ENCODE measurements around the gene MCF2. TPM values are rescaled to one million over a fixed set of nuclear protein-coding genes. Genes with fewer than 3 reads are reported as not detected.

Gene MCF2
- total and polyA plus RNA-seq, 2 donors (not counting 1 experiment from before 2014, with no cell fraction given), result under 0.01 to 0.05 TPM

DNA sequence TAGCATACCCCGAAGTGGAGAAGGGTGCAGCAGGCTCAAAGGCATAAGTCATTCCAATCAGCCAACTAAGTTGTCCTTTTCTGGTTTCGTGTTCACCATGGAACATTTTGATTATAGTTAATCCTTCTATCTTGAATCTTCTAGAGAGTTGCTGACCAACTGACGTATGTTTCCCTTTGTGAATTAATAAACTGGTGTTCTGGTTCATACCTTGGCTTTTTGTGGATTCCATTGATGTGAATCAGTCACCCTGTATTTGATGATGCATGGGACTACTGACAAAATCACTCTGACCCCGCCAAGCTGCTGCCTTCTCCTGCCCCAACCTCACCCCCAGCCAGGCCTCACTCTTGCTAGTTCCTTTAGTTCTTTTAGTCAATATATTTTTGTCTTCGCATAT is 144.7 kb downstream of the MCF2 start:
- DNase-seq (ENCODE audit: low read depth in 2 of 2), result peak in 1 of 2 donors; percentile 65
- H3K36me3 ChIP-seq (ENCODE audit: control insufficient read depth, insufficient read depth, low read length), result no peaks in the 10 kb centered on the region
- H3K4me2 ChIP-seq (ENCODE audit: extremely low read depth, insufficient read depth, low read length), result no peak overlapping the region
- no peaks in the 10 kb centered on the region for H3K4me1 ChIP-seq (ENCODE audit: control insufficient read depth, extremely low read depth, insufficient read depth, low read length)
- H3K27me3 ChIP-seq (ENCODE audit: control insufficient read depth, insufficient read depth, low read length), result no peaks in the 10 kb centered on the region
- no peak overlapping the region for H3K4me3 ChIP-seq (replicated peaks in 1 of 4; ENCODE audit: control extremely low read depth in 1 of 4, insufficient read depth in 1 of 4, low read depth in 3 of 4, low read length in 4 of 4)
- H4K20me1 ChIP-seq (ENCODE audit: control insufficient read depth, extremely low read depth, insufficient read depth, low read length), result no peaks in the 10 kb centered on the region
- no peaks in the 10 kb centered on the region for H3K79me2 ChIP-seq (ENCODE audit: control insufficient read depth, insufficient read depth, low read length)
- H2AFZ ChIP-seq (ENCODE audit: low read length), result no peak overlapping the region
- TF ChIP-seq CTCF (conservative IDR thresholded peaks at IDR 0.05 in 1 of 2, IDR thresholded peaks at IDR 0.05 in 1 of 2; ENCODE audit: low read depth in 1 of 2, low read length in 2 of 2), result no peak
- TF ChIP-seq EZH2 (IDR thresholded peaks at IDR 0.05; ENCODE audit: low read length, missing control alignments), result no peak
- H3K9me3 ChIP-seq (ENCODE audit: control insufficient read depth, insufficient read depth, low read depth, low read length), result no peaks in the 10 kb centered on the region
- no peak overlapping the region for H3K9ac ChIP-seq (ENCODE audit: insufficient read depth, low read length)
- no peak overlapping the region for H3K27ac ChIP-seq (ENCODE audit: insufficient read depth, low read length)

DNA sequence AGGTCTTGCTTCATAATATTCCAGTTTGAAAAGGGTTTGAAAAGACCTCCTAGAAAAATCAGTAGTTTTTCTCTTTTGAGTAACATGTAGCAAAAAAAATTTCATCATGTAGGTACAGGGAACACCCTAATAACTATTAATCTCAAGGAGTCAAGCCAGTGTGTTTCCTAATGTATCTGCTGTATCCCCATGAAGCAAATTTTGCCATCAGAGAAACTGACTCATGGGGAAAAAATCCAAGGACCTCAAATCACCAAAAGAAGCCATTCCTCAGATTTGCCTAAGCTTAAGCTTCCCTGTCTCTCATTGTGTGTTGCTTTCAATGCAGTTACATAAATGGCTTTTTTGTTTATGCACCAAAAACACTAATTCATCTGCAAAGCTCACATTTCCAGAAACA is 147.7 kb downstream of the MCF2 start:
- Histone ChIP-seq H3K9me3 (ENCODE audit: control insufficient read depth, insufficient read depth, low read depth, low read length) (no peaks in the 10 kb centered on the region), H3K9ac (ENCODE audit: insufficient read depth, low read length) (no peak overlapping the region), H3K27me3 (ENCODE audit: control insufficient read depth, insufficient read depth, low read length) (no peaks in the 10 kb centered on the region), H4K20me1 (ENCODE audit: control insufficient read depth, extremely low read depth, insufficient read depth, low read length) (no peaks in the 10 kb centered on the region), H3K4me1 (ENCODE audit: control insufficient read depth, extremely low read depth, insufficient read depth, low read length) (no peaks in the 10 kb centered on the region), H3K27ac (ENCODE audit: insufficient read depth, low read length) (no peak overlapping the region), H3K4me3 (replicated peaks in 1 of 4; ENCODE audit: control extremely low read depth in 1 of 4, insufficient read depth in 1 of 4, low read depth in 3 of 4, low read length in 4 of 4) (no peak overlapping the region), H3K4me2 (ENCODE audit: extremely low read depth, insufficient read depth, low read length) (no peak overlapping the region), H3K36me3 (ENCODE audit: control insufficient read depth, insufficient read depth, low read length) (no peaks in the 10 kb centered on the region), H2AFZ (ENCODE audit: low read length) (no peak overlapping the region), H3K79me2 (ENCODE audit: control insufficient read depth, insufficient read depth, low read length) (no peaks in the 10 kb centered on the region)
- no peak for TF ChIP-seq EZH2 (IDR thresholded peaks at IDR 0.05; ENCODE audit: low read length, missing control alignments)
- no peak for TF ChIP-seq CTCF (conservative IDR thresholded peaks at IDR 0.05 in 1 of 2, IDR thresholded peaks at IDR 0.05 in 1 of 2; ENCODE audit: low read depth in 1 of 2, low read length in 2 of 2)
- peak in 1 of 2 donors; percentile 61 for DNase-seq (ENCODE audit: low read depth in 2 of 2)

DNA sequence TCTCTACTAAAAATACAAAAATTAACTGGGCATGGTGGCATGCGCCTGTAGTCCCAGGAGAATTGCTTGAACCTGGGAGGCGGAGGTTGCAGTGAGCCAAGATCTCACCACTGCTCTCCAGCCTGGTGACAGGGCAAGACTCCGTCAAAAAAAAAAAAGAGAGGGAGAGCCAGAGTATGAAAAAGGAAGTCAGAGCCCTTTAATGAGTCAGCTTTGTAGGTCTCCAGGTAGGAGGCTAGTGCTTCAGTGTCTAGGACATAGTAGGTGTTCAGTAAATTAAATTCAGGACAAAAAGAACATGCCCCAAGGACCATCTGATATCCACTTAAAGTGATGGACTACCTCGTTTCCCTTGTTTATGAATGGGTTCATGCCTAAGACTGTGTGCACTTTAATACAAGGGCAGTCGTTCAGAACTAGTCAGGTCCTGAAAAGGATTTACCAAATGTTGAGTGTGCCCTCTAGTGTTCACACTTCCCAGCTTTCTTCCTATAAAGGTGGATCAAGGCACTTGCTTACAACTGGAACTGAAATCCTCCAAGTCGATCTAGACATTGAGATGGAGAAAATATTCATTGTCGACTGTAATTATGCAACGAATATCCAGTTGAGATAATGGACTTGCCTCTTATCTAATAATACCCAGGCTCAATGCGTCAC is 148.5 kb downstream of the MCF2 start:
- Histone ChIP-seq H3K27ac (ENCODE audit: insufficient read depth, low read length) (no peak overlapping the region), H3K4me3 (replicated peaks in 1 of 4; ENCODE audit: control extremely low read depth in 1 of 4, insufficient read depth in 1 of 4, low read depth in 3 of 4, low read length in 4 of 4) (no peak overlapping the region), H3K4me2 (ENCODE audit: extremely low read depth, insufficient read depth, low read length) (no peak overlapping the region), H4K20me1 (ENCODE audit: control insufficient read depth, extremely low read depth, insufficient read depth, low read length) (no peaks in the 10 kb centered on the region), H3K36me3 (ENCODE audit: control insufficient read depth, insufficient read depth, low read length) (no peaks in the 10 kb centered on the region), H3K79me2 (ENCODE audit: control insufficient read depth, insufficient read depth, low read length) (no peaks in the 10 kb centered on the region), H3K4me1 (ENCODE audit: control insufficient read depth, extremely low read depth, insufficient read depth, low read length) (no peaks in the 10 kb centered on the region), H3K27me3 (ENCODE audit: control insufficient read depth, insufficient read depth, low read length) (no peaks in the 10 kb centered on the region), H3K9ac (ENCODE audit: insufficient read depth, low read length) (no peak overlapping the region), H3K9me3 (ENCODE audit: control insufficient read depth, insufficient read depth, low read depth, low read length) (no peaks in the 10 kb centered on the region), H2AFZ (ENCODE audit: low read length) (no peak overlapping the region)
- DNase-seq (ENCODE audit: low read depth in 2 of 2), result peak; percentile 61 to 62
- TF ChIP-seq EZH2 (IDR thresholded peaks at IDR 0.05; ENCODE audit: low read length, missing control alignments) (no peak), CTCF (conservative IDR thresholded peaks at IDR 0.05 in 1 of 2, IDR thresholded peaks at IDR 0.05 in 1 of 2; ENCODE audit: low read depth in 1 of 2, low read length in 2 of 2) (peak; percentile 43 to 47)
